Adrenal gland (tissue), 5 donors: Measurements from ENCODE around the gene KCNIP1.

Experiments
- CTCF ChIP-seq, 6 experiments: fragments of 450-650 bp in 4 of 6; fragments of 200-600 bp in 2 of 6; sonication (generic) in 1 of 6; IDR thresholded peaks; 1 replicate in 5 of 6; 2 replicates in 1 of 6; pipeline versions ENCODE4 v1.5.1 to v1.8.0; 2016 to 2021; ENCODE audit warnings: antibody characterized with exemption in 6 of 6, mild to moderate bottlenecking in 2 of 6, moderate library complexity in 1 of 6
- POLR2A ChIP-seq, 2 donors: fragments of 450-650 bp; IDR thresholded peaks; one replicate each; pipeline ENCODE4 v1.6.1; 2017; ENCODE audit warnings: antibody characterized with exemption in 2 of 2, mild to moderate bottlenecking in 2 of 2, moderate library complexity in 1 of 2
- donor health status: DM: no; HTN: no; CAD: no.

- TF ChIP-seq CTCF (IDR thresholded peaks at IDR 0.05) (no peak), POLR2A (IDR thresholded peaks at IDR 0.05) (no peak)
Measured at GRCh38 chr5:170534941-170535340, 31.1 kb downstream of the KCNIP1 start.
